HG02610 (cell line): ENCODE results near the gene PTPRN2.

ENCODE experiments used
- ATAC-seq: cut with Tn5 transposase; IDR thresholded peaks from one replicate; pipeline ENCODE4 v1.9.1; 2021; ENCODE audit warnings: mild to moderate bottlenecking, moderate library complexity; ENCODE audit not compliant: unreplicated experiment

PTPRN2 gene

DNA sequence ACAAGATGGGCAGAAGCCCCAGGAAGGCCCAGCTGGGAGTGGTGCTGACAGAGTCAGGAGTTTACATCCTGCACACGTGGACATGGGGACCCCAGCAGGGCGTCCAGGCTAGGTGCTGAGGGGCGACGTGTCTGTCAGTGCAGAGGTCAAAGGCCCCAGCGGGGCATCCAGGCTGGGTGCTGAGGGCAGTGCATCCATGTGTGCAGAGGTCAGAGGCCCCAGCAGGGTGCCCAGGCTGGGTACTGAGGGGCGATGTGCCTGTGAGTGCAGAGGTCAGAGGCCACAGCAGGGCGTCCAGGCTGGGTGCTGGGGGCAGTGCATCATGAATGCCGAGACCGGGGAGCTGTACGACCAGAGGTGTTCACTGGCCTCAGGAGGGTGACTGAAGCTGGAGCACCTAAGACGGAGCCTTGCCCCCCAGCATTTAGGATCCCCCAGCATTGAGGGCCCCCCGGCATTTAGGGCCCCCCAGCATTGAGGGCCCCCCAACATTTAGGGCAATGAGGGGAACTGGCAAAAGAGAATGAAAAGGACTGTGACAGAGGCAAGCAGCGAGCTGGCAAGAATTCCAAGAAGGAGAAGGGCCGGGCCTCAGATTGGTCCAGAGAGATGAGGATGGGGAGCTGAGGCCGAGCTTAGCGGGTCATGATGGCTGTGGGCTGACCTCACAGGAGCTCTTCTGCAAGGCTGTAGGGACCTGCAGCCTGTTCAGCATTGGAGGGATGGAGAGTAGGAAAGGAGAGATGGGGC is 474.9 kb downstream of the PTPRN2 start:
- no peak for ATAC-seq

DNA sequence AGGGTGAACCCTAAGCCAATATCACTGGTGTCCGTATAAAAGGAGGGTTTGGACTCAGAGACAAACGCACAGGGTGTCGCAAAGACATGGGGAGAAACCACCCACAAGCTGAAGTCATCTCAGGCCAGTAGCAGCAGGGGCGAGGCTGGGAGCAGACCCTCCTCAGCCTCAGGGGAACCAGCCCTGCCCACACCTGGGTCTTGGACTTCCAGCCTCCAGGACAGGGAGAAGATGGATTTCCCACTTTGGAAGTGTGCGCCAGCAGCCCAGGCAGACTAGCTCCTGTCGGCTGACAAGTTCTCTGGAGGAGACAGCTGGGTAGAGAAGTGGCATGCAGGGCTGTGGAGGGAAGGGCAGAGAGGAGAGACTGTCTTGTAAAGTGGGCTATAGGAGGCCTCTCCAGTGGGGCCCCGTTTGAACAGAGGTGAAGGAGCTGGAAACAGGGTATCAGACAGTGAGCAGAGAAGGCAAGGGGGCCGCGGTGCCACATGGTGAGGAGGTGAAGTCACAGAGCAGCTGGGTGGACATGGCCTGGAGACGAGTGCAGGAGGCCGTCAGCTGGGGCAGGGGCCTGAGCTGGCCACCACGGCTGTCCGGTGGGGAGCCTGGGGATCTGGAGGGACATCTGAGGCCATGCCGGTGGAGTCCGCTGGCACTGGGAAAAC is 475.6 kb downstream of the PTPRN2 start:
- ATAC-seq: no peak

DNA sequence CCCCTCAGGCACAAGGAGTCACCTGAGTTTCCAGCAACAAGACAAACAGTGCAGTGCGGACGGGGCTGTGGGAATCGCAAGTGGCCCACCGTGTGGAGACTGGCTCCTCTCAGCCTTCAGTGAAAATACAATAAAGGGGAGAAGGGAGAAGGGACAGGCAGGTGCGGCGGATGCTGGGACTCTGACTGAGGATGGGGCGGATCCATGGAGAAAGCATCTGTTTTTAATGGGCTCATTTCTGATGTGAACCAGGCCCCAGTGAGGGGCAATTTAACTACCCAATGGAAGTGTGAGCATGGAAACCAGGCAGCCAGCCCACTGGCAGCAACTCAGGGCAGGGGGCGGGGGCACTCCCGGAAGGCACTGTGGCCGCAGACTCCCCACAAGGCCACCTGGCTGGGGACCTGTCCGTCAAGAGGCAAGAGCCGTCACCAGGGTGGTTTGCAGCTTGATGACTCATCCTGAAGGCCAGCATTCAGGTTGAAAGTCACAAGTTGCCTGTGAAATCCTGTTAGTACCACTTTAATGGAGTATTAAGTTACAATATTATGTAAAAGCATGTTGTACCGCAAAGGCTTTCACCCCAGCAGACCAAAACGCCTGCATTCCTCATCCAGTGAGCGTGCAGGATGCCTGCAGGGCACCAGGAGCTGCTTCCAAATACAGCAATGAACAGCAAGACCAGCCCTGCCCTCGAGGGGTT is 476.4 kb downstream of the PTPRN2 start:
- no peak for ATAC-seq

DNA sequence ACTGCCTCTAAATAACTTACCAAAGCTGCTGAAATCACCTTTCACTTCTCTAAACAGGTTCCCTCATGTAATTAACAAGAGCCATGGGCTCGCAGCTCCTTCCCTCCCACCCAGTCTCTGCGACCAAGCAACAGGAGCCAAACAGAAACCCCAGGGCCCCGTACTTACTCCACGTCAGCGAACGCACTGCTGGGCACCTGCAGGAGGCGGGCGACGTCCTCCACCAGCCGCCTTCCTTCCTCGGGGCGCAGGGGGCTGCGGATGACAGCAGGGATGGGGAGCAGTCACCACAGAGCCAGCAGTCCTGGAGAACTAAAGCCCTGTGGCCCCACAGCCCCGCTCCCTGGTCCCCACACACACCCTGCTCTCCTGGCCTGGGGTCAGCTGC is 477.0 kb downstream of the PTPRN2 start:
- ATAC-seq: no peak

DNA sequence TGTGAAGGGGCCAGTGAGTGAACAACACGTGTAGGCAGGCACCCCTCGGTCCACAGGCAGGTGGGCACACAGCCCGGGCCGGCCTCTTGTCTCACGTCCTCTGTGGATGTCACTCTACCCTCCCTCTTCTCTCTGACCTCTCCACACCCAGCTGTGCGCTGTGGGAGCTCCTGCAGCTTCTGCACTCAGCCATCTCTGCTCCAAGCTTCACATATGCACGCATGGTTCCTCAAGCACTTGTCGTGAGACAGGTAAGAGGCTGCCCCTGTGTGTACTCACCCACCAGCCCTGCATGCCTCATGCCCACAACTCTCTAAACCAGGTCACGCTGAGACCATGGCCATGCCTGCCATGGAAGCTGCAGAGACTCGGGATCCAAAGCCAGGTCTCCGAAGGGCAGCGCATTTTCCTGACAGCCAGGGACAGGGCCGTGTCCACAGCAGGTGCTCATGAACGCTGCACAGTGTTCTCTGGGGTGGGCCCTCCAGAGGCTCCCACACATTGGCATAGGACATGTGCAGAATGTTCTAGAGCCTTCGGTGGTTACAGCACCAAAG is 477.5 kb downstream of the PTPRN2 start:
- no peak for ATAC-seq

DNA sequence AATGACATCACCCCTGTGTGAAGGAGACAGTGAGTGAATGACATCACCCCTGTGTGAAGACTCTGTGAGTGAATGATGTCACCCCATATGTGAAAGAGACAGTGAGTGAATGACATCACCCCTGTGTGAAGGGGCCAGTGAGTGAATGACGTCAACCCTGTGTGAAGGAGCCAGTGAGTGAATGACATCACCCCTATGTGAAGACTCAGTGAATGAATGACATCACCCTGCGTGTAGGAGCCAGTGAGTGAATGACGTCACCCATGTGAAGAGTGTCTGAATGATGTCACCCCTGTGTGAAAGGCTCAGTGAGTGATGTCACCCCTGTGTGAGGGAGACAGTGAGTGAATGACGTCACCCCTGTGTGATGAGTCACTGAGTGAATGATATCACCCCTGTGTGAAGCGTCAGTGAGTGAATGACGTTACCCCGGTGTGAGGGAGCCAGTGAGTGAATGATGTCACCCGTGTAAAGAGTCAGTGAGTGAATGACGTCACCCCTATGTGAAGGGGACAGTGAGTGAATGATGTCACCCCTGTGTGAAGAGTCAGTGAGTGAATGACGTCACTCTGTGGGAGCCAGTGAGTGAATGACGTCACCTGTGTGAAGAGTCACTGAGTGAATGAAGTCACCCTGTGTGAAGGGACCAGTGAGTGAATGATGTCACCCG is 478.1 kb downstream of the PTPRN2 start:
- ATAC-seq: no peak

DNA sequence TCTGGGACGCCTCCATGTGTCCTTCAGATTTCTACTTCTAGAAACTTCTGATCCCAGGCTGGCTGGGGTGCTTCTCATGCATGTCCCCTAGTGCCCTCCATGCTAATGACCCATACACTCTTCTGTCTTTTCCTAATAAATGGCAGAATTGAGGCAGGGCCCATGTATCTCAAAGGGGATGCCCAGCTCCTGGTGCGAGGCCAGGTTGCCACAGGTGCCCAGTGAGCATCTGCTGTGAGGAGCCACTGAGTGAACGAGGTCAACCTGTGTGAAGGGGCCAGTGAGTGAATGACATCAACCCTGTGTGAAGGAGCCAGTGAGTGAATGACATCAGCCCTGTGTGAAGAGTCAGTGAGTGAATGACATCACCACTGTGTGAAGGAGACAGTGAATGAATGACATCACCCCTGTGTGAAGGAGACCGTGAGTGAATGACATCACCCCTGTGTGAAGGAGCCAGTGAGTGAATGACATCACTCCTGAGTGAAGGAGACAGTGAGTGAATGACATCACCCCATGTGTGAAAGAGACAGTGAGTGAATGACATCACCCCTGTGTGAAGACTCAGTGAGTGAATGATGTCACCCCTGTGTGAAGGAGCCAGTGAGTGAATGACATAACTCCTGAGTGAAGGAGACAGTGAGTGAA is 478.9 kb downstream of the PTPRN2 start:
- no peak for ATAC-seq

DNA sequence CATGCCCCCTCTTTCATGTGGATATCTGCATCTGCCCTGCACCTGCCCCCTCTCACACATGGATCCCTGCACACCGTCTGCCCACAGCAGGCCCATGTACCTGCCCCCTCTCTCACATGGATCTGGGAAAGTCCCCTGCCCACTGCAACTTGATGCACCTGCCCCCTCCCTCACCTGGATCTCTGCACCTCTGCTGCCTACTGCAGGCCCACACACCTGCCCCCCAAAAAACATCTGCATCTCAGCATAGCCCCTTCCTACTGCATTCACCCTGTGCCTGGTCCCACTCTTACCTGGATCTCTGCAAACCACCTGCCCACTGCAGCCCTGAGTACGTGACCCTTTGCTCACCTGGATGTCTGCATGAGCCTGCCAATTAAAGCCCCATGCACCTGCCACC is 479.8 kb downstream of the PTPRN2 start:
- no peak for ATAC-seq

DNA sequence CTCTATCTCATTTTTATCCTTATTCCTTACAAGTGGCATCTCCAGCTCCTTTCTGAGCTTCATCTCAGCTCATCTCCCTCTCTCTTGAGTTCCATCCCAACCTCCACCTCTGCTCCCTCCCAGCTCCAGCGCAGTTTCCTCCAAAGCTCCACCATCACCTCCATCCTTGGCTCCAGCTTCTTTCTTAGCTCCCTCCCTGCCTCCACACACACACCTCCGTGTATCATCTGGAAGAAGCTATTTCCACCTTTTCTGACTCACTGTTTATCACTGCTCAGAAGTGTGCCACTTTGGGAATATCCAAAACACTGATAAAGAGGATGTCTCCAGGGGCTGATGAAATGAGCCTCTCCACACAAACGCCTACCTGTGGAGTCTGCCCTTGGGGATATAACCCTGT is 481.4 kb downstream of the PTPRN2 start:
- no peak for ATAC-seq

DNA sequence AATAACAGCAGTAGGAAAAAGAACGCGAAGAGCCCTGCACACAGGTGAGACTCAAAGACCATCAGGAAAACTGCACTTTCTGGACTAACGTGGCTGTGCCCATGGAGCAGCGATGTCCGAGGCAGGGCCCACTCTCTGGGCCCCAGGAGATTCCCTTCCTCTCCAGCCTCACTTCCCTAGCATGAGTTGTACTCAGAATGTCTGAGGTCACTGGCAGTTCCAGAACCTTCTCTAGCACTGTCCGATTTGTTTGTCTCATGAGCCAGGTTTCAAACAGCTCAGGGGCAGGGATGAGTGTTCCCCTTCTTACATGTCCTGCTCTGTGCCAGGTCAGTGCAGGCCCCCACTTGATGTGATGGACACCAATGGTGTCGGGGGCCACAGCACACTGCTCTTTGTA is 484.2 kb downstream of the PTPRN2 start:
- ATAC-seq: no peak

DNA sequence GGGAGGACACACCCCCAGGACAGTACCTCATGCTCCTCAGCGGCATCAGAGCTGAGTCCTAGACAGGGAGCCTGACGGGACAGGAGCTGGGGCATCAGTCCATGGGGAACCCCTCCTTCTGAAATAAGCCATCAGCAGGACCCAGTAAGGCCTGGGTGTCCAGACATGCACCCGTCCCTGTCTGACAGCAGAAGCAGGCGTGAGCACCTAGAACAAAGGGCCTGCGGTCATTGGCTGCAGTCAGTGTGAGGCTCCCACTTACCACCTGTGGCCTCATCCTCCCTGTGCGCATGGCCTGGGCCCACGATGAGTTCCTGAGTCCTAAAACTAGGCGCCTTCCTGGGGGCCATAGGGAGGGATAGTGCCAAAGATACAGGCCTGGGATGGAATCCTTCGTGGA is 484.7 kb downstream of the PTPRN2 start:
- no peak for ATAC-seq

DNA sequence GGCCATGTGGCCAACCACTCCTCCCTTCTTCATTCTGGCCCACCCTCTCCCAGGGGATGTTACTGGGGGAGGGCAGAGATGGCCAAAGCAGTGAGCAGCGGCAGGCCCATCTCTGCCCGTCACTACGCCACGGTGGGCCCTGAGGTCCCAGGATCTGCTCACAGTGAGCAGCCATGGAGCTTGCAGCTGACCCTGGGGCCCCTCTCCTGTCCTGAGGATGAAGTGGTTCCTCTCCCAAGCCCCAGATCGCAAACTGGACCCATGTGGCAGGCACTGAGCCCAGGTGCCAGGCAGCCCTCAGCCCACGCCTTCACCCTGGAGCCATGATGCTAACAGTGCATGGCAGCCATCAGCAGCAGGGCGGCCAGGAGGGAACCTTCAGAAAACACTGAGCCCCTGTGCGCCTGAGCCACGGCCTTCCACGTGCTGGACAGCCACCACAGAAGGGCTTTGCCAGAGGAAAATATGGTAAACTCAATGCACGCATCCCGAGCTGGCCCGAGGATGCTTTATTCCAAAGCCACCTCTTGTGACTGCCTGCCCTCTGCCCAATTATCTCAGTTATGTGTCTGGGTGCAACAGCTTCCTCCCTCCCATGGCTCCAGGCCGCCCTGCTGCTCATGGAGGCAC is 485.7 kb downstream of the PTPRN2 start:
- no peak for ATAC-seq

DNA sequence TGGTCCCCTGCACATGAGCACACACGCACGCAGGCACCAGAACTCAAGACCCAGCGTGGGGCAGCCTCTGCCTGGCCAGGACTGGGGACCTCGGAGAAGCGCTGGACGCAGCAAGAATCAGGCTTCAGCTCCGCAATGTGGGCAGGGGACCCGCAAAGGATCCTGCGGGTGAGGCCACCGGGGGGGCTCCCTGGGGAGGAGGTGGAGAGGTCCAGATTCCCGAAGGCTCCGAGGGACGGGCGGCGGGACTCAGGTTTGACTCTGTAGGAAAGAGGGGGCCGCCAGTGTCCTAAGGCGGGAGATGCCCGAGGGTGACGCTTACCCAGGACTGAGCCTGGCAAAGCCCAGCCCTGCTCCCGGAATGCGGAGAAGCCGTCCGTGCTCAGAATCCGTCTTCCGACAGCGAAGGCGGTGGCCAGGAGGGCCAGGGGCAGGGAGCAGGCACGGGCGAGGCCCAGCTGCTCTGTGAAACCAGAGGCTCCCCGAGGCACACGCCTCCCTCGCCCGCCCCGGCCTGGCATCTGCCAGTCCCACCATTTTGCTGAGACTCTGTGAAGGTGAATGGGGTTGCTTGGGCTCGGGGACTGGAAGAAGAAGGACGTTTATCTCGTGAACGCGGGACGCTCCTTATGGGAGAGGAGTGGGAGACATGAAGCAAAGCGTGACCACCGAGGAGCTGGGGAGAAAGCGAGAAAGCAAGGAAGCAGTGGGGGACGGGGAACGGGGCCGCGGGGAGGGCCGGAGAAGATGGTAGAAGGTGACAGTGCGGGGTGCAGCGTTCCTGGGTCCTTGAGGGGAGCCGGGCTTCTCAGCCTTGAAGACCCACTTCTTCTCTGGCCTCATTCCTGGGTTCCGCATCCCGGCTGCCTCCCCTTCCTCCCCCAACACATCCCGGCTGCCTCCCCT is 489.2 kb downstream of the PTPRN2 start:
- ATAC-seq: no peak

DNA sequence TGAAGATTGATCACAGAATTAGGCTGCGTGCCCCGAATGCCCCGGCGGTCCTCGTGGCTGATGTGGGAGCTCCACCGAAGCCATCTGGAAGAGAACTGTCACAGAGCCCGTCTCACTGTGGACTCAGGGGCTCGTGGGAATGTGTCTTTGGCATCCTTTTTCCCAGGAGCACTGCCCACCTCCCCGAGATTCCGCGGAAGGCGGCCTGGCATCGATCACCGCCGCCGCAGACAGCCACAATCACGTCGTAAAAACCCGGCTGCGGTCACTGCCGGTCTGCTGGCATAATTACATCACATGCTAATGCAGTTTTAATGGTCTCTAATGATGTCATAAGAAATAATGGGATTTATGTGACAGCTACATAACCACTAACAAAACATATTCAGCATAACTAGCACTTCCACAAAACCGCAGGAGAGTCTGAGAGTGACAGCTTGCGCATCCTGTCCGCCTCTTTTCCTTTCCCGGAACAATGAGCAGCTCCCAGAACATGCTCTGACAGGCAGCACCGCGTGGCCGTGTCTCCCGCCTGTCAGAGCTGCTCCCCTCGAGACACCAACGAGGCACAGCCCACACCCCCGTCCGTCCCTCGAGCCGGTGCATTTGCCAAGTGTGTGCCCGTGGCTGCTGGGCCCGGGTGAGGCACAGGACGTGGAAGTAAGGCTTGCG is 490.0 kb downstream of the PTPRN2 start:
- no peak for ATAC-seq

DNA sequence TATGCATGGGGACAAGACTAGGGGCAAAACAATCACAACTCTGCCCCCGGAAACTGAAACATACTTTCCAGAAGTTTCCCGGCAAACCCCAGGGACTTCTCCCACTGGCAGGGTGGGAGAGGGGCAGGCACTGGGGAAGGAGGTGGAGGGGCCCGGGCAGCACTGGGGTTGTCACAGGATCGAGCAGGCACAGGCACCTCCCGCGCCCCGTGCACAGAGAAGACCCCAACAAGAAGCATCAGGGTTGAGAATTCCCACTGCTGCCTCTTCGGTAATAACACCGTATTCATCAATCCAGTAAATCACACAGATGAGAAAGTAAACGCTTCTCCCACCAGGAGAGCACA is 490.5 kb downstream of the PTPRN2 start:
- ATAC-seq: no peak

DNA sequence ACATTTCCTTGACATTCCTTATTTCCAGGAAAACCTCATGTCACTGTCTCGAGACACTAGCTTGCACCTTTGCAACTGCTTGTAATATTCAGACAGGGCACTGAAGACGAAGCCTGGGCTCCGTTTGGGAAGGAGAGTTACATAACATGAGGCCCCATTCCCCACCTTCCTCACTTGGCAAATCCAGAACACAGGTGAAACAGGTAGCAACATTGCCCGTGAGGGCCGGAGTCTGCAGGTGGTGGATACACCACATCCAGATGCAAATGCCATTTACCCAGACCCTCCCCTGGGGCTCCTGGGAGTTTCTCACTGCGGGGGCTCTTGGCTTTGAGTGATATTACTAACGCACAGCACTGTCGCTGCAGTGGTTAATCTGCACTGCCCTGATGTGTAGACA is 491.0 kb downstream of the PTPRN2 start:
- ATAC-seq: no peak

DNA sequence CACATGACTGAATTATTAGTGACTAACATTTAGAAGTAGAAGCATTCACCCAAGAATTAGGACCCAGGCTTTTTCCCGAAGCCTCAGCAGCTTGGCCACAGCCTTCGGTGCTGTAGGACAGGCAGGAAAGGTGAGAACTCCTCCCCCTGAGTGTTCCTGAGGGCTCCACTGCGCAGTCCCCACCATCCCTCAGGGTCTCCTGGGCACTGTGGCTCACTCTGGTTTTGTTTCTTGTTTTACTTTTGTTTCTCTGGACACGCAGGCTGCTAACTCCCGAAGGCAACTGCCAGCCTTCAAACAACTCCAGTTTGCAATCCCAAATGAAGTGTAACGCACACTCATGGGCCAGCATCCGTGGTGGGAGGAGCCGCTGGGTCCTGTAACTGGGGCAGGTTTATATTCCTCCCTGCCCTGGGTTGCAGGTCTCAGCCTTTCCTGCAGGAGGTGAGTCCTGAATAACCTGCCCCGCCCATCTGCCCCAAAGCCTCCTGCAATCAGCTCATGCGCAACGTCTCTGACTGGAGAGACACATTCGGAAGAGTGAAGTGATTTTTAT is 492.9 kb downstream of the PTPRN2 start:
- no peak for ATAC-seq

DNA sequence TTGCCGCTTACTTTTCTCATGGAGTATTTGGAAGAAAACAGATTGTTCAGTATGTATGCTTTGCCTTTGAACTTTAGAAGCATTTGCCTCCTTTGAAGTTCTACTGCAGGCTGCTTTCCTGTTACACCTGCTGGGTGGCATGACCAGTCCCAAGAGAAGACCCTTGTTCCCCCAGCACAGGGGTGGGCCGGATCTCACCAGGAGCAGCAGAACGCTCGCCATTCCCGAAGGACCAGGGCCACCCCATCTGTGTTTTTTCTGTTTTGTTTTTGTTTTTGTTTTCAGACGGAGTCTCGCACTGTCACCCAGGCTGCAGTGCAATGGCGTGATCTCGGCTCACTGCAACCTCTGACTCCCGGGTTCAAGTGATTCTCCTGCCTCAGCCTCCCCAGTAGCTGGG is 493.6 kb downstream of the PTPRN2 start:
- no peak for ATAC-seq
